ENCODE data around the gene TMSB15B.
"Not testable (repeated sequence)": the region's sequence is repeated elsewhere in the genome, so short reads cannot be mapped to it uniquely, and the experiment has no call there.

TMSB15B gene

GRCh38 chrX:103941201-103941975 is 21.0 kb upstream of the TMSB15B start:
- no peaks in the 10 kb centered on the region for H3K9me3 ChIP-seq (ENCODE audit: control insufficient read depth in 2 of 2, low read length in 2 of 2)
- no peak overlapping the region for H3K9ac ChIP-seq (ENCODE audit: low read depth in 1 of 2, low read length in 2 of 2)

GRCh38 chrX:103949506-103949905 is 12.9 kb upstream of the TMSB15B start:
- no peak overlapping the region for H3K27ac ChIP-seq (ENCODE audit: low read depth in 2 of 2, low read length in 2 of 2)
- H3K9me3 ChIP-seq (ENCODE audit: control insufficient read depth in 2 of 2, low read length in 2 of 2) = no peaks in the 10 kb centered on the region
- no peaks in the 10 kb centered on the region for H3K36me3 ChIP-seq (ENCODE audit: control insufficient read depth in 2 of 2, insufficient read depth in 2 of 2, low read length in 2 of 2)
- H3K9ac ChIP-seq (ENCODE audit: low read depth in 1 of 2, low read length in 2 of 2) = no peak overlapping the region
- peaks cover 3 to 4% of the 10 kb centered on the region in 2 donors for H3K27me3 ChIP-seq (ENCODE audit: control insufficient read depth in 2 of 2, insufficient read depth in 2 of 2, low read length in 2 of 2)
- H3K4me1 ChIP-seq (ENCODE audit: control insufficient read depth in 2 of 2, insufficient read depth in 2 of 2, low read length in 2 of 2) = no peaks in the 10 kb centered on the region
- H3K4me3 ChIP-seq (ENCODE audit: low read length in 2 of 2) = no peak overlapping the region

More at GRCh38 chrX:103941201-103941975, 21.0 kb upstream of the TMSB15B start:
- Histone ChIP-seq H3K4me3 (ENCODE audit: low read length in 2 of 2) (no peak overlapping the region), H3K27me3 (ENCODE audit: control insufficient read depth in 2 of 2, insufficient read depth in 2 of 2, low read length in 2 of 2) (peaks cover 0 to 4% of the 10 kb centered on the region in 2 donors), H3K36me3 (ENCODE audit: control insufficient read depth in 2 of 2, insufficient read depth in 2 of 2, low read length in 2 of 2) (no peaks in the 10 kb centered on the region), H3K27ac (ENCODE audit: low read depth in 2 of 2, low read length in 2 of 2) (no peak overlapping the region), H3K4me1 (ENCODE audit: control insufficient read depth in 2 of 2, insufficient read depth in 2 of 2, low read length in 2 of 2) (no peaks in the 10 kb centered on the region)

GRCh38 chrX:103953353-103953752 is 9.1 kb upstream of the TMSB15B start:
- H3K4me1 ChIP-seq (ENCODE audit: control insufficient read depth in 2 of 2, insufficient read depth in 2 of 2, low read length in 2 of 2) = no peaks in the 10 kb centered on the region
- no peak overlapping the region for H3K4me3 ChIP-seq (ENCODE audit: low read length in 2 of 2)
- H3K9me3 ChIP-seq (ENCODE audit: control insufficient read depth in 2 of 2, low read length in 2 of 2) = no peaks in the 10 kb centered on the region
- H3K9ac ChIP-seq (ENCODE audit: low read depth in 1 of 2, low read length in 2 of 2) = no peak overlapping the region
- peaks cover 3 to 4% of the 10 kb centered on the region in 2 donors for H3K27me3 ChIP-seq (ENCODE audit: control insufficient read depth in 2 of 2, insufficient read depth in 2 of 2, low read length in 2 of 2)
- no peak overlapping the region for H3K27ac ChIP-seq (ENCODE audit: low read depth in 2 of 2, low read length in 2 of 2)
- H3K36me3 ChIP-seq (ENCODE audit: control insufficient read depth in 2 of 2, insufficient read depth in 2 of 2, low read length in 2 of 2) = no peaks in the 10 kb centered on the region

- Histone ChIP-seq H3K27ac (ENCODE audit: low read depth in 2 of 2, low read length in 2 of 2) (no peak overlapping the region), H3K9me3 (ENCODE audit: control insufficient read depth in 2 of 2, low read length in 2 of 2) (no peaks in the 10 kb centered on the region), H3K27me3 (ENCODE audit: control insufficient read depth in 2 of 2, insufficient read depth in 2 of 2, low read length in 2 of 2) (peaks cover 3 to 4% of the 10 kb centered on the region in 2 donors), H3K4me3 (ENCODE audit: low read length in 2 of 2) (no peak overlapping the region), H3K36me3 (ENCODE audit: control insufficient read depth in 2 of 2, insufficient read depth in 2 of 2, low read length in 2 of 2) (no peaks in the 10 kb centered on the region), H3K4me1 (ENCODE audit: control insufficient read depth in 2 of 2, insufficient read depth in 2 of 2, low read length in 2 of 2) (no peaks in the 10 kb centered on the region), H3K9ac (ENCODE audit: low read depth in 1 of 2, low read length in 2 of 2) (no peak overlapping the region)
Observed at GRCh38 chrX:103954259-103954658, 8.2 kb upstream of the TMSB15B start.

GRCh38 chrX:103960599-103960998 is 1.8 kb upstream of the TMSB15B start:
- not testable (repeated sequence) for H3K27me3 ChIP-seq (ENCODE audit: control insufficient read depth in 2 of 2, insufficient read depth in 2 of 2, low read length in 2 of 2); H3K4me3 ChIP-seq (ENCODE audit: low read length in 2 of 2); H3K9me3 ChIP-seq (ENCODE audit: control insufficient read depth in 2 of 2, low read length in 2 of 2); H3K9ac ChIP-seq (ENCODE audit: low read depth in 1 of 2, low read length in 2 of 2); H3K4me1 ChIP-seq (ENCODE audit: control insufficient read depth in 2 of 2, insufficient read depth in 2 of 2, low read length in 2 of 2); H3K36me3 ChIP-seq (ENCODE audit: control insufficient read depth in 2 of 2, insufficient read depth in 2 of 2, low read length in 2 of 2); H3K27ac ChIP-seq (ENCODE audit: low read depth in 2 of 2, low read length in 2 of 2)

- not testable (repeated sequence) for H3K27ac ChIP-seq (ENCODE audit: low read depth in 2 of 2, low read length in 2 of 2); H3K4me1 ChIP-seq (ENCODE audit: control insufficient read depth in 2 of 2, insufficient read depth in 2 of 2, low read length in 2 of 2); H3K36me3 ChIP-seq (ENCODE audit: control insufficient read depth in 2 of 2, insufficient read depth in 2 of 2, low read length in 2 of 2); H3K9me3 ChIP-seq (ENCODE audit: control insufficient read depth in 2 of 2, low read length in 2 of 2); H3K9ac ChIP-seq (ENCODE audit: low read depth in 1 of 2, low read length in 2 of 2); H3K27me3 ChIP-seq (ENCODE audit: control insufficient read depth in 2 of 2, insufficient read depth in 2 of 2, low read length in 2 of 2); H3K4me3 ChIP-seq (ENCODE audit: low read length in 2 of 2)
Observed at GRCh38 chrX:103983508-103983907, 21.1 kb downstream of the TMSB15B start.

GRCh38 chrX:103999234-103999633 is 36.8 kb downstream of the TMSB15B start:
- no peaks in the 10 kb centered on the region for H3K9me3 ChIP-seq (ENCODE audit: control insufficient read depth in 2 of 2, low read length in 2 of 2)
- no peaks in the 10 kb centered on the region for H3K4me1 ChIP-seq (ENCODE audit: control insufficient read depth in 2 of 2, insufficient read depth in 2 of 2, low read length in 2 of 2)
- no peaks in the 10 kb centered on the region for H3K36me3 ChIP-seq (ENCODE audit: control insufficient read depth in 2 of 2, insufficient read depth in 2 of 2, low read length in 2 of 2)
- H3K9ac ChIP-seq (ENCODE audit: low read depth in 1 of 2, low read length in 2 of 2) = no peak overlapping the region
- H3K27ac ChIP-seq (ENCODE audit: low read depth in 2 of 2, low read length in 2 of 2) = no peak overlapping the region
- no peak overlapping the region for H3K4me3 ChIP-seq (ENCODE audit: low read length in 2 of 2)
- H3K27me3 ChIP-seq (ENCODE audit: control insufficient read depth in 2 of 2, insufficient read depth in 2 of 2, low read length in 2 of 2) = peaks cover 0 to 14% of the 10 kb centered on the region in 2 donors

GRCh38 chrX:104008831-104009230 is 46.4 kb downstream of the TMSB15B start:
- H3K27me3 ChIP-seq (ENCODE audit: control insufficient read depth in 2 of 2, insufficient read depth in 2 of 2, low read length in 2 of 2) = peaks cover 3% of the 10 kb centered on the region in 2 donors
- no peaks in the 10 kb centered on the region for H3K36me3 ChIP-seq (ENCODE audit: control insufficient read depth in 2 of 2, insufficient read depth in 2 of 2, low read length in 2 of 2)
- no peak overlapping the region for H3K27ac ChIP-seq (ENCODE audit: low read depth in 2 of 2, low read length in 2 of 2)
- H3K9me3 ChIP-seq (ENCODE audit: control insufficient read depth in 2 of 2, low read length in 2 of 2) = no peaks in the 10 kb centered on the region
- no peak overlapping the region for H3K9ac ChIP-seq (ENCODE audit: low read depth in 1 of 2, low read length in 2 of 2)
- H3K4me1 ChIP-seq (ENCODE audit: control insufficient read depth in 2 of 2, insufficient read depth in 2 of 2, low read length in 2 of 2) = no peaks in the 10 kb centered on the region
- H3K4me3 ChIP-seq (ENCODE audit: low read length in 2 of 2) = no peak overlapping the region

- Histone ChIP-seq H3K9ac (ENCODE audit: low read depth in 1 of 2, low read length in 2 of 2) (no peak overlapping the region), H3K9me3 (ENCODE audit: control insufficient read depth in 2 of 2, low read length in 2 of 2) (no peaks in the 10 kb centered on the region), H3K4me3 (ENCODE audit: low read length in 2 of 2) (no peak overlapping the region), H3K4me1 (ENCODE audit: control insufficient read depth in 2 of 2, insufficient read depth in 2 of 2, low read length in 2 of 2) (no peaks in the 10 kb centered on the region), H3K27me3 (ENCODE audit: control insufficient read depth in 2 of 2, insufficient read depth in 2 of 2, low read length in 2 of 2) (no peaks in the 10 kb centered on the region), H3K27ac (ENCODE audit: low read depth in 2 of 2, low read length in 2 of 2) (no peak overlapping the region), H3K36me3 (ENCODE audit: control insufficient read depth in 2 of 2, insufficient read depth in 2 of 2, low read length in 2 of 2) (no peaks in the 10 kb centered on the region)
Observed at GRCh38 chrX:104013158-104013557, 50.7 kb downstream of the TMSB15B start.

GRCh38 chrX:104013606-104014005 is 51.2 kb downstream of the TMSB15B start, which contains the start of gene H2BW1:
Gene H2BW1 (minus strand): TSS chrX:104013708. CDS start chrX:104013576, 132 bp downstream.
- H3K9me3 ChIP-seq (ENCODE audit: control insufficient read depth in 2 of 2, low read length in 2 of 2) = no peaks in the 10 kb centered on the region
- H3K36me3 ChIP-seq (ENCODE audit: control insufficient read depth in 2 of 2, insufficient read depth in 2 of 2, low read length in 2 of 2) = no peaks in the 10 kb centered on the region
- H3K27me3 ChIP-seq (ENCODE audit: control insufficient read depth in 2 of 2, insufficient read depth in 2 of 2, low read length in 2 of 2) = no peaks in the 10 kb centered on the region
- H3K9ac ChIP-seq (ENCODE audit: low read depth in 1 of 2, low read length in 2 of 2) = no peak within 1 kb of the TSS
- H3K4me1 ChIP-seq (ENCODE audit: control insufficient read depth in 2 of 2, insufficient read depth in 2 of 2, low read length in 2 of 2) = no peaks in the 10 kb centered on the region
- no peak within 1 kb of the TSS for H3K27ac ChIP-seq (ENCODE audit: low read depth in 2 of 2, low read length in 2 of 2)
- H3K4me3 ChIP-seq (ENCODE audit: low read length in 2 of 2) = no peak within 1 kb of the TSS

All from mucosa of rectum (tissue), 2 donors.